ENCODE data around the gene PTPRD. TPM values are rescaled to one million over a fixed set of nuclear protein-coding genes. Genes with fewer than 3 reads are reported as not detected.

PTPRD gene
- total RNA-seq, 4 donors from 2014 or later, result 0.78 to 11.7 (median 1.6) TPM

DNA sequence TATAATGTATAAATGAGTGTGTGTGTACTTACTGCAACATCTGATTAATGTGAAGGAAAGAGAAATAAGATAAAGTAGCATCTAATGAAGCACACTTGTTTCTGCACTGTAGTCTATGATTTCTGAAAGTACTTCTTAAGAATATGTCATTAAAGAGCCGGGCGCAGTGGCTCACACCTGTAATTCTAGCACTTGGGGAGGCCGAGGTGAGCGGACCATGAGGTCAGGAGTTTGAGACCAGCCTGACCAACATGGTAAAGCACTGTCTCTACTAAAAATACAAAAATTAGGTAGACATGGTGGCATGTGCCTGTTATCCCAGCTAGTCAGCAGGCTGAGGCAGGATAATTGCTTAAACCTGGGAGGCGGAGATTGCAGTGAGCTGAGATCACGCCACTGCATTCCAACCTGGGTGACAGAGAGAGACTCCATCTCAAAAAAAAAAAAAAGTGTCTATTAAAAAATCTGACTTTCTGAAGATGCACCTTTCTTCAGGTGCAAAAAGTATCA lies 556.9 kb downstream of the PTPRD start:
- Histone ChIP-seq H3K9me3 (no peaks in the 10 kb centered on the region), H3K27me3 (no peaks in the 10 kb centered on the region), H3K27ac (no peak overlapping the region), H3K4me3 (no peak overlapping the region), H3K4me1 (no peaks in the 10 kb centered on the region), H3K36me3 (no peaks in the 10 kb centered on the region)
- no peak for DNase-seq
- intact Hi-C loops (cut with DNase I; ENCODE audit: low total_unique reads) (no loop called here), in situ Hi-C loops (cut with MboI; ENCODE audit: low sequenced_read_pairs in 4 of 4) (no loop called here)
- TF ChIP-seq, protein P1, sequence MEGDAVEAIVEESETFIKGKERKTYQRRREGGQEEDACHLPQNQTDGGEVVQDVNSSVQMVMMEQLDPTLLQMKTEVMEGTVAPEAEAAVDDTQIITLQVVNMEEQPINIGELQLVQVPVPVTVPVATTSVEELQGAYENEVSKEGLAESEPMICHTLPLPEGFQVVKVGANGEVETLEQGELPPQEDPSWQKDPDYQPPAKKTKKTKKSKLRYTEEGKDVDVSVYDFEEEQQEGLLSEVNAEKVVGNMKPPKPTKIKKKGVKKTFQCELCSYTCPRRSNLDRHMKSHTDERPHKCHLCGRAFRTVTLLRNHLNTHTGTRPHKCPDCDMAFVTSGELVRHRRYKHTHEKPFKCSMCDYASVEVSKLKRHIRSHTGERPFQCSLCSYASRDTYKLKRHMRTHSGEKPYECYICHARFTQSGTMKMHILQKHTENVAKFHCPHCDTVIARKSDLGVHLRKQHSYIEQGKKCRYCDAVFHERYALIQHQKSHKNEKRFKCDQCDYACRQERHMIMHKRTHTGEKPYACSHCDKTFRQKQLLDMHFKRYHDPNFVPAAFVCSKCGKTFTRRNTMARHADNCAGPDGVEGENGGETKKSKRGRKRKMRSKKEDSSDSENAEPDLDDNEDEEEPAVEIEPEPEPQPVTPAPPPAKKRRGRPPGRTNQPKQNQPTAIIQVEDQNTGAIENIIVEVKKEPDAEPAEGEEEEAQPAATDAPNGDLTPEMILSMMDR (IDR thresholded peaks at IDR 0.05 in 4 of 5, conservative IDR thresholded peaks at IDR 0.05 in 1 of 5), result no peak
- TF ChIP-seq POLR2A (IDR thresholded peaks at IDR 0.05), result no peak
- ATAC-seq, result no peak

DNA sequence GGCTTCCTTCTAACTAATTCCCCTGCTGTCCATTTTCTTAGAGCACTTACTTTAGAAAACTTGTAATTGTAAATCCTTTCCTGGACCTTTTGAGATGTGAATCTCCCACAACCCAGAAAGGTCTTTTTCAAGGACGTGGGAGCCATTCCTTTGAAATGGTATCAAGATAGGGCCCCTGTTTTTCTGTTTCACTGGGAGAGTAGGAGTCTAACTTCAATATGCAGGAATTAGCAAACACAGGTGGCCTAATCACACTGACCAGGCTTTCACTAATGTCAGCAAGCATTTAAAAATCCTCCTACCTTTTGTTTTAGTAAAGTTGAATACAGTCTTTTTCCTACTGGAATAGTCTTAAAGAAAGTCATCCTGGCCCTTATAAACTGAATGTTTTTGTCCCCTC lies 558.3 kb downstream of the PTPRD start:
- Histone ChIP-seq H3K36me3 (no peaks in the 10 kb centered on the region), H3K4me1 (no peaks in the 10 kb centered on the region), H3K27ac (no peak overlapping the region), H3K27me3 (no peaks in the 10 kb centered on the region), H3K4me3 (no peak overlapping the region), H3K9me3 (no peaks in the 10 kb centered on the region)
- no peak for ATAC-seq
- intact Hi-C loops (cut with DNase I; ENCODE audit: low total_unique reads), result no loop called here
- DNase-seq, result no peak
- TF ChIP-seq POLR2A (IDR thresholded peaks at IDR 0.05), result no peak
- TF ChIP-seq, protein P1 (IDR thresholded peaks at IDR 0.05 in 4 of 5, conservative IDR thresholded peaks at IDR 0.05 in 1 of 5), result no peak
- in situ Hi-C loops (cut with MboI; ENCODE audit: low sequenced_read_pairs in 4 of 4), result no loop called here

DNA sequence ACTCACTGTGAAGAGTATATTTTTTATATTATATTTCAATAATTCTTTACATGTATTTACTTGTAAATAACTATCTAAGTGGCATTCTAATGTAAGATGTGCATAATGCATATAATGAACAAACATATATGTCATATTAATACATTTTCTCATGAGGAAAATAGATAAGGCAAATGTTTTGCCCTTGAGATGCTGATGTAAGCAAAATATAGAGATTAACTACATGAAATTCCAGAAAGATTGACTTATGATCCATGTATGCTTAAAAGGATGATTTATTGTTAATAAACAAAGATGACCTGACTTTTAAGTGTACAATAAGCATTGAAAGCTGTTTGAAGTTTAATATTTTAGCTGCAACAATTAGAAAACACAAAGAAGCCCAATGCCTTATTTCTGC lies 559.9 kb downstream of the PTPRD start:
- in situ Hi-C loops (cut with MboI; ENCODE audit: low sequenced_read_pairs in 4 of 4), result no loop called here
- Histone ChIP-seq H3K27ac (no peak overlapping the region), H3K9me3 (no peaks in the 10 kb centered on the region), H3K36me3 (no peaks in the 10 kb centered on the region), H3K4me3 (no peak overlapping the region), H3K27me3 (no peaks in the 10 kb centered on the region), H3K4me1 (no peaks in the 10 kb centered on the region)
- no peak for ATAC-seq
- intact Hi-C loops (cut with DNase I; ENCODE audit: low total_unique reads), result no loop called here
- TF ChIP-seq POLR2A (IDR thresholded peaks at IDR 0.05), result no peak
- TF ChIP-seq, protein P1 (IDR thresholded peaks at IDR 0.05 in 4 of 5, conservative IDR thresholded peaks at IDR 0.05 in 1 of 5), result no peak
- no peak for DNase-seq

DNA sequence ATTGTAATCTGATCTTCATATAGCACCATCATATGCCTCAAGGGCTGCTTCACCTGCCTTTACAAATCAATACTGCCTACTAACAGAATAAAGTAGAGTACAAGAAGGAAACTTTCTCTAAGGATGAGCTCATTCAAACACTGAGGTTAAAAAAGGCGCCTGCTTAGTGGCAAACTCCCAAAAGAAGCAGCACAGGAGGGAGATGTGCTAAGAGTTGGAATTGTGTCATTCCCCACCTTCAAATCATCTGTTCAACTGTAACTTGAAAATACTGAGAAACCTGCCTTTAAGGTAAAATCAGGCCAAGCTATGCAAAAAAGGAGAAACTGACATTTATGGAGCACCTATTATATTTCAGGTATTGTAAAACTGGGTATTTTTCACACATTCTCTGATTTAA lies 560.6 kb downstream of the PTPRD start:
- no peak overlapping the region for H3K4me3 ChIP-seq
- no peak overlapping the region for H3K27ac ChIP-seq
- intact Hi-C loops (cut with DNase I; ENCODE audit: low total_unique reads) (no loop called here), in situ Hi-C loops (cut with MboI; ENCODE audit: low sequenced_read_pairs in 4 of 4) (no loop called here)
- no peak for ATAC-seq
- DNase-seq, result no peak
- H3K27me3 ChIP-seq, result no peaks in the 10 kb centered on the region
- no peaks in the 10 kb centered on the region for H3K4me1 ChIP-seq
- no peaks in the 10 kb centered on the region for H3K9me3 ChIP-seq
- TF ChIP-seq POLR2A (IDR thresholded peaks at IDR 0.05), result no peak
- TF ChIP-seq, protein P1 (IDR thresholded peaks at IDR 0.05 in 4 of 5, conservative IDR thresholded peaks at IDR 0.05 in 1 of 5), result no peak
- H3K36me3 ChIP-seq, result no peaks in the 10 kb centered on the region

DNA sequence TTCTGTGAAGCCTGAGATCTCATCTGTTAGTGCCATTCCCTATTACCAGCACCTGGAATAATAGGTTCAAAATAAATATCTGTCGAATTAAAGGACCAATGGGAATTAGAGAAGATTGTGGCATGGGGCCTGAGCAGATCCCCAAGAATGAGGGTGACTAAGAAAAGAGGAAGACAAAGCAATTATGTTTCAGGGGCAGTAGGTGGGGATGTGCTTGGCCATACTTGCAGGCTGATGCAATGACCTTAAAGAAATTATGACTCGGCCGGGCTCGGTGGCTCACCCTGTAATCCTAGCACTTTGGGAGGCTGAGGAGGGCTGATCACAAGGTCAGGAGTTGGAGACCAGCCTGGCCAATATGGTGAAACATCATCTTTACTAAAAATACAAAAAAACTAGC lies 562.8 kb downstream of the PTPRD start:
- ATAC-seq (no peak), DNase-seq (no peak)
- TF ChIP-seq, protein P1 (IDR thresholded peaks at IDR 0.05 in 4 of 5, conservative IDR thresholded peaks at IDR 0.05 in 1 of 5), result no peak
- TF ChIP-seq POLR2A (IDR thresholded peaks at IDR 0.05), result no peak
- in situ Hi-C loops (cut with MboI; ENCODE audit: low sequenced_read_pairs in 4 of 4), result no loop called here
- intact Hi-C loops (cut with DNase I; ENCODE audit: low total_unique reads), result no loop called here
- H3K27ac ChIP-seq, result no peak overlapping the region
- no peaks in the 10 kb centered on the region for H3K4me1 ChIP-seq
- H3K36me3 ChIP-seq, result no peaks in the 10 kb centered on the region
- H3K4me3 ChIP-seq, result no peak overlapping the region
- no peaks in the 10 kb centered on the region for H3K9me3 ChIP-seq
- no peaks in the 10 kb centered on the region for H3K27me3 ChIP-seq
